Dedifferentiated amniotic fluid mesenchymal stem cell (primary cell): ENCODE data around the gene DEFB127.
"Not testable (repeated sequence)": the region's sequence is repeated elsewhere in the genome, so short reads cannot be mapped to it uniquely, and the experiment has no call there.

Source experiments
- DNase-seq: peaks from one replicate; pipeline ENCODE4 v3.0.0-alpha.2; 2016; ENCODE audit errors: extremely low spot score

DEFB127 gene

GRCh38 chr20:157154-157553, at the start of gene DEFB127:
DEFB127 (plus strand) TSS chr20:157454; CDS start chr20:157545, 91 bp downstream.
- no peak for DNase-seq

- no peak for DNase-seq
Observed at GRCh38 chr20:112396-112795, 44.9 kb upstream of the DEFB127 start.

- DNase-seq = no peak
Observed at GRCh38 chr20:117518-117917, 39.7 kb upstream of the DEFB127 start.

GRCh38 chr20:129786-130323, 27.4 kb upstream of the DEFB127 start:
- DNase-seq = not testable (repeated sequence)

GRCh38 chr20:137668-138490, 19.4 kb upstream of the DEFB127 start:
- no peak for DNase-seq

- no peak for DNase-seq
Observed at GRCh38 chr20:142290-142689, 15.0 kb upstream of the DEFB127 start, which contains the start of gene DEFB126. DEFB126 (plus strand) TSS chr20:142590; CDS start chr20:142629, 39 bp downstream.

GRCh38 chr20:145877-146276, 11.4 kb upstream of the DEFB127 start:
- DNase-seq = no peak

- no peak for DNase-seq
Observed at GRCh38 chr20:152131-152530, 5.1 kb upstream of the DEFB127 start.

- DNase-seq = no peak
Observed at GRCh38 chr20:164618-165017, 7.4 kb downstream of the DEFB127 start.

GRCh38 chr20:168876-169275, 11.6 kb downstream of the DEFB127 start:
- no peak for DNase-seq

GRCh38 chr20:184288-184687, 27.0 kb downstream of the DEFB127 start:
- DNase-seq = no peak

- DNase-seq = no peak
Observed at GRCh38 chr20:187733-188132, 30.5 kb downstream of the DEFB127 start.

GRCh38 chr20:189611-190010, 32.4 kb downstream of the DEFB127 start, which contains the start of gene DEFB128:
DEFB128 (minus strand) TSS chr20:189711; CDS start chr20:189623, 88 bp downstream.
- no peak for DNase-seq

- no peak for DNase-seq
Observed at GRCh38 chr20:198225-198624, 41.0 kb downstream of the DEFB127 start.

GRCh38 chr20:199996-200395, 42.7 kb downstream of the DEFB127 start:
- DNase-seq = no peak

- DNase-seq = not testable (repeated sequence)
Observed at GRCh38 chr20:203630-204029, 46.4 kb downstream of the DEFB127 start.
